Nephron progenitor cell (in vitro differentiated cells): ENCODE results near the gene KIF21A.

Experiments
- DNase-seq: peaks from one replicate; pipeline ENCODE4 v3.0.0; 2021
- H3K27ac Mint-ChIP-seq: 2 replicates; pipeline ENCODE4 v1.8.0; 2021; ENCODE audit warnings: mild to moderate bottlenecking, moderate library complexity, mixed read lengths
- H3K27me3 Mint-ChIP-seq: 2 replicates; pipeline ENCODE4 v1.8.0; 2021; ENCODE audit warnings: mild to moderate bottlenecking, low read depth, mixed read lengths; ENCODE audit not compliant: poor library complexity
- H3K36me3 Mint-ChIP-seq: 2 replicates; pipeline ENCODE4 v1.8.0; 2021; ENCODE audit warnings: low read depth, mixed read lengths
- H3K4me1 Mint-ChIP-seq: 2 replicates; pipeline ENCODE4 v1.8.0; 2021; ENCODE audit warnings: mixed read lengths
- H3K4me3 Mint-ChIP-seq: 2 replicates; pipeline ENCODE4 v1.8.0; 2021; ENCODE audit warnings: mild to moderate bottlenecking, moderate library complexity, mixed read lengths
- H3K9me3 Mint-ChIP-seq: 2 replicates; pipeline ENCODE4 v1.8.0; 2021; ENCODE audit warnings: mild to moderate bottlenecking, moderate library complexity, mixed read lengths
- CTCF ChIP-seq: fragments of 200-600 bp; sonication (generic); IDR thresholded peaks from 2 replicates; pipeline ENCODE4 v1.5.0; 2021; ENCODE audit warnings: antibody characterized with exemption

The KIF21A gene

GRCh38 chr12:39369756-39370155 is 73.2 kb downstream of the KIF21A start:
- no peak overlapping the region for H3K27ac Mint-ChIP-seq
- TF ChIP-seq CTCF, result no peak
- H3K4me1 Mint-ChIP-seq, result peaks cover 8% of the 10 kb centered on the region
- no peaks in the 10 kb centered on the region for H3K9me3 Mint-ChIP-seq
- H3K27me3 Mint-ChIP-seq, result no peaks in the 10 kb centered on the region
- no peak for DNase-seq
- no peak overlapping the region for H3K4me3 Mint-ChIP-seq
- peaks cover 21% of the 10 kb centered on the region for H3K36me3 Mint-ChIP-seq

- Mint-ChIP-seq H3K27ac (no peak overlapping the region), H3K36me3 (peaks cover 30% of the 10 kb centered on the region), H3K4me1 (peaks cover 8% of the 10 kb centered on the region), H3K9me3 (no peaks in the 10 kb centered on the region), H3K4me3 (no peak overlapping the region), H3K27me3 (no peaks in the 10 kb centered on the region)
- no peak for TF ChIP-seq CTCF
- no peak for DNase-seq
These were observed 74.0 kb downstream of the KIF21A start for GRCh38 chr12:39368891-39369290.

- Mint-ChIP-seq H3K4me3 (no peak overlapping the region), H3K27me3 (no peaks in the 10 kb centered on the region), H3K27ac (no peak overlapping the region), H3K9me3 (no peaks in the 10 kb centered on the region), H3K36me3 (peaks cover 34% of the 10 kb centered on the region), H3K4me1 (peaks cover 5% of the 10 kb centered on the region)
- no peak for TF ChIP-seq CTCF
- DNase-seq, result no peak
These were observed 74.8 kb downstream of the KIF21A start for GRCh38 chr12:39368096-39368495.

- Mint-ChIP-seq H3K27ac (no peak overlapping the region), H3K36me3 (peaks cover 34% of the 10 kb centered on the region), H3K4me3 (no peak overlapping the region), H3K9me3 (no peaks in the 10 kb centered on the region), H3K27me3 (no peaks in the 10 kb centered on the region), H3K4me1 (no peaks in the 10 kb centered on the region)
- TF ChIP-seq CTCF, result no peak
- no peak for DNase-seq
These were observed 75.4 kb downstream of the KIF21A start for GRCh38 chr12:39367494-39367893.

GRCh38 chr12:39365364-39366001 is 77.4 kb downstream of the KIF21A start:
- H3K4me1 Mint-ChIP-seq, result no peaks in the 10 kb centered on the region
- H3K27ac Mint-ChIP-seq, result no peak overlapping the region
- H3K27me3 Mint-ChIP-seq, result no peaks in the 10 kb centered on the region
- no peaks in the 10 kb centered on the region for H3K9me3 Mint-ChIP-seq
- H3K4me3 Mint-ChIP-seq, result no peak overlapping the region
- DNase-seq, result no peak
- TF ChIP-seq CTCF, result no peak
- H3K36me3 Mint-ChIP-seq, result peaks cover 49% of the 10 kb centered on the region

- Mint-ChIP-seq H3K4me3 (no peak overlapping the region), H3K27ac (no peak overlapping the region), H3K36me3 (peaks cover 53% of the 10 kb centered on the region), H3K9me3 (no peaks in the 10 kb centered on the region), H3K27me3 (no peaks in the 10 kb centered on the region), H3K4me1 (no peaks in the 10 kb centered on the region)
- no peak for DNase-seq
- TF ChIP-seq CTCF, result no peak
These were observed 78.7 kb downstream of the KIF21A start for GRCh38 chr12:39364196-39364595.
